Cerebellar nuclear complex (tissue), 1 donor: ENCODE data around the gene CCNL2.

ENCODE experiments used
- DNase-seq, 2 experiments: peaks; one replicate each; lab custom pipeline; 2025; lab: John Stamatoyannopoulos, UW

CCNL2 gene

GRCh38 chr1:1341549-1342021 lies 57.5 kb downstream of the CCNL2 start:
- no peak for DNase-seq

- DNase-seq = no peak
Observed at GRCh38 chr1:1340791-1341548, 58.2 kb downstream of the CCNL2 start.

- no peak for DNase-seq
Observed at GRCh38 chr1:1340185-1340584, 59.0 kb downstream of the CCNL2 start.

GRCh38 chr1:1338278-1338677 lies 60.9 kb downstream of the CCNL2 start:
- no peak for DNase-seq

GRCh38 chr1:1337793-1338147 lies 61.4 kb downstream of the CCNL2 start:
- no peak for DNase-seq

- DNase-seq = no peak
Observed at GRCh38 chr1:1336931-1337792, 62.0 kb downstream of the CCNL2 start.

- no peak for DNase-seq
Observed at GRCh38 chr1:1336446-1336845, 62.7 kb downstream of the CCNL2 start.

GRCh38 chr1:1335792-1336248 lies 63.3 kb downstream of the CCNL2 start:
- DNase-seq = no peak
